Right renal cortex interstitium (tissue), 3 donors: ENCODE measurements around the gene MRPS21. TPM values are rescaled to one million over a fixed set of nuclear protein-coding genes. Genes with fewer than 3 reads are reported as not detected.
"Not testable (repeated sequence)": the region's sequence is repeated elsewhere in the genome, so short reads cannot be mapped to it uniquely, and the experiment has no call there.

Experiments
- DNase-seq, 3 donors: peaks; one replicate each; pipeline ENCODE4 v3.0.0-alpha.2; 2013; ENCODE audit warnings: low read depth in 3 of 3, low spot score in 2 of 3
- polyA plus RNA-seq, 3 donors: library from polyadenylated mRNA; unstranded; fragments of 120-200 nt; gene quantifications; one replicate each; pipeline ENCODE4 v1.2.1, GENCODE V29; 2013; ENCODE audit not compliant: insufficient read length in 3 of 3

The MRPS21 gene
- polyA plus RNA-seq, 3 donors, result 83.6 to 91.3 (median 86.7) TPM

GRCh38 chr1:150281221-150281757 lies 12.4 kb upstream of the MRPS21 start:
- no peak for DNase-seq

DNA sequence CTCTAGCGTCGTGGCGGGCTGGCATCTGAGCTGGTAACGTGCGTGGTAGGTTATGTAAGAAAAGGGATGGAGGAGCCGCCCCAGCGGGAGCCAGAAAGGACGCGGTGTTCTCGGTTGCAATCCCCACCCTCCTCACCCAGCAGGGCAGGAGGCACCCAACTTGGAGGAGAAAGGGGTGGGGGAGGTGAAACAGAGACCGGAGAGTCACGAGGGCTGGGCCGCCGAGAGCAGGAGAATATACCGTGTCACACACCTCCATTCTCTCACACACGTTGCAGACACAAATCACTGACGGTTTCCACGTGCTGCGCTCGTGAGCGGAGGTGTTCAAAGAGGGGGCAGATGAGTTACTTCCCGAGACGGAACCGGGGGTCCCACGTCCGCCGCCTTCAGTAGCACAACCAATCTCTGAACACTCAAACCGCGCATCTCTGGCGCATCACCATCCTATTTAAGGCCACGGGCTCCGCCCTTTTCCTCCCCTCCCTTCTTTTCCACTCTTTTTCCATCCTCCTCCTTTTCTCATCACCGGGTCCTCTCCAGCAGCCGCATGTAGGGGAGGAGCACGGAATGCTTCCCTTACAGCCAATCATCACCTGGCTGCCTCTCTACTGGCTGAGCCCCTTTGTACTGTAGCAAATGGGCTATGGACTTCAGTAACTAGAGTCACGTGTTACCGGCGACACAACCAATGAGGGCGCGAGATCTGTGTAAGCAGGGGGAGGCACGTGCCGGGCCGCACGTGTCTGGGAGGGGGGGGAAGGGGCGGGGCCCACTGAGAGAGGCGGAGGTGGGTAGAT lies 11.7 kb upstream of the MRPS21 start, which contains the start of gene CIART:
Gene CIART, plus strand, starts transcription at position 797 of the 800 bp plus-strand sequence. CDS start 714 bp downstream, outside the sequence.
- DNase-seq, result peak; percentile 85 to 94 (median 89)

GRCh38 chr1:150282558-150282958 lies 11.1 kb upstream of the MRPS21 start:
- no peak for DNase-seq

- DNase-seq, result no peak
These were observed 10.4 kb upstream of the MRPS21 start for GRCh38 chr1:150283260-150283659.

- DNase-seq, result no peak
These were observed 5.3 kb upstream of the MRPS21 start for GRCh38 chr1:150288382-150288781.

DNA sequence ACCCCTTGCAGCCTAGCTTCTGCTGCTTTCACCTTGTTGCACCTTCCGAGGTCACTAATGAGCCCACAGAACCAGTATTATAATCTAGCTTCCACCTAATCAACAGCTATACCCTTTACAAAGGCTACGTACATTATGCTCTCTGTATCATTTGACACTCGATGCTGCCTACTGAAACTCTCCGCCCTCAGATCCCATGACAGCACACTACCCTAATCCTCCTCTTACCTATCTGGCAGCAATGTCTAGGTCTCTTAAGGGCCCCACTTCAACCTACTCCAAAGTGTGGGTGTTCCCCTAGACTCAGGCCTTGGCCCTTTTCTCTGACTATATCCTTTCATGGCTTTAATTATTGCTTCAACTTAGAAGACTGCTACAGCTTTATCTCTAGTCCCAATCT lies 4.8 kb upstream of the MRPS21 start:
- DNase-seq, result no peak

- DNase-seq, result no peak
These were observed 1.8 kb downstream of the MRPS21 start for GRCh38 chr1:150295476-150295875.

DNA sequence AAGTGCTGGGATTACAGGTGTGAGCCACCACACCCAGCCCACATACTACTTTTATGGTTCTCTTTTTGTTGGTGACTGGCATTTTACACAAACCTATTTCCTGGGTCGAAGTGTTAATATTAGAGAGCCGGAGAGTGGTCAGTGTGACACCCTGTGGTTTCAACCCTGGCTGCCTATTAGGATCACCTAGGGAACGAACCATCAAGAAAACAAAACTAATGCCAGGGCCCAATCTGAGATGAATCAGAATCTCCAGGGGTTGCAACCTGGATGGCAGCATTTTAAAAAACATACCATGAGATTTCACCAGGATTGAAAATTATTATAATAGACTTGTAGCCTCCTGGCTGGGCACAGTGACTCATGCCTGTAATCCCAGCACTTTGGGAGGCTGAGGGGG lies 6.1 kb downstream of the MRPS21 start:
- DNase-seq, result no peak

DNA sequence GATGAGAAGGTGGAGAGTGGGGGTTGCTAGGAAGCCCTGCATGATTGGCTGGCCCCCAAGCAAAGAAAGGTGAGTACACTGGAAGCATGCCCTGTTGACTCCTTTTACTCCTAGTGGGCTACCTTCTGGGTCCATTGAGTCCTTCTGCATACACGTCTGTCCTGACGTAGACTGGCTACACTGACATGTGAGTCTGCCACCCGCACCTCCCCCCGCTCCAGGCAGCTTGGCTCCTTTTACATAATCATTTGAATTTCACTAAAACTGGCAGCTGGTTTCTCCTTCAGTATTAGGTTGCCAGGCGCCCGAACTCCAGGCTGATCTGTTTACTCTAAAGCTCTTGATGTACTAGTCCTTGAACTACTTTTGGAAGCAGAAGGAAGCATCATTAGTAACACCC lies 8.7 kb downstream of the MRPS21 start:
- no peak for DNase-seq

- no peak for DNase-seq
These were observed 9.2 kb downstream of the MRPS21 start for GRCh38 chr1:150302902-150303301.

- DNase-seq, result not testable (repeated sequence)
These were observed 14.9 kb downstream of the MRPS21 start for GRCh38 chr1:150308585-150308984.

DNA sequence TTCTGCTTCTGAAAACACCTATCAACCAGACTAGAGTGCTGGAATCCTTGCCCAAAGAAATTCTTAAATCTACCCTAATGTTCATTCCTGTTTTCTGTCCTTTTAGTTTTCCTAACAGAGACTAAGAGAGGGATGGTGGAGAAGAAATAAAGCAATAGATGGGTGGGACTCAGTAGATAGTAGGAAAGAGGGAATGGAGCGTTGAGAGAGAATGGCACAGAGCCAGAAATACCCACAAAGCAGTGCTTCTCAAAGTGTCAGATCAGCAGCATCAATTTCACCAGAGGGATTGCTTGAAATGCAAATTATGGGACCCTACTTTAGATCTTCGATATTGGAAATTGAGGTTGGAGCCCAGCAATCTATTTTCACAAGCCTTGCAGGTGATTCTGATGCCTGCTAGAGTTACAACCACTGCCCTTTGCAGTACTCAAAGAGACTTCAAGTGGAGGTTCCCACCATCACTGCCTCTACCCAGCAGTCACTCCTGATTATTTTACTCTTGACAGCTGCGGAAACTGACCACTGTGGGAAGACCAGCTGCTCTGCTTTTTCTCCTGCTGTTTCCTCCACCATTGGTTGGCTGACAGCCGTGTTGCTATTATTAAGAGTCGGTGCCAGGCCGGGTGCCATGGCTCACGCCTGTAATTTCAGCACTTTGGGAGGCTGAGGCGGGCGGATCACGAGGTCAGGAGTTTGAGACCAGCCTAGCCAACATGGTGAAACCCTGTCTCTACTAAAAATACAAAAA lies 16.3 kb downstream of the MRPS21 start:
- no peak for DNase-seq

DNA sequence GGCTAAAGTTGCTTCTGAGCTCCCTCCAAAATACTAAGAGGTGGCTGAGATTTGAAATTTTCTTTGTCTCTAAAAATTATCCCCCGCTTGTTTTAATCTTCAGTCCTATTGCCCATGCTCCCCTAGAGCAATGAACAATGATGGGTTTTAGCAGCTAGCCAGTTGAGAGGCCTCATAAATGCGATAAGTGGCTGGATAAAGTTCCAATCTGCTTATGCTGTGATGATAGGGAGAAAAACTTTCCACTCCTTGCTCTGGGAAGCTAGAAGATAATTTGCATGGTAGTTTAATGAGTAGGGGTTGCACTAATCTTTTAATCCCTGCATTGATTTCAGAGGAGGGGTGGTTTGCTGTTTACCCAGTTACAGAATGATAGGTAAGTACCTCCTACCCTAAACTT lies 18.1 kb downstream of the MRPS21 start:
- no peak for DNase-seq

GRCh38 chr1:150314691-150315090 lies 21.0 kb downstream of the MRPS21 start:
- not testable (repeated sequence) for DNase-seq

GRCh38 chr1:150320667-150320978 lies 27.0 kb downstream of the MRPS21 start:
- no peak for DNase-seq

GRCh38 chr1:150321826-150322166 lies 28.1 kb downstream of the MRPS21 start:
- DNase-seq, result no peak

- DNase-seq, result no peak
These were observed 28.6 kb downstream of the MRPS21 start for GRCh38 chr1:150322310-150322709.

- no peak for DNase-seq
These were observed 39.1 kb downstream of the MRPS21 start for GRCh38 chr1:150332651-150333290.

DNA sequence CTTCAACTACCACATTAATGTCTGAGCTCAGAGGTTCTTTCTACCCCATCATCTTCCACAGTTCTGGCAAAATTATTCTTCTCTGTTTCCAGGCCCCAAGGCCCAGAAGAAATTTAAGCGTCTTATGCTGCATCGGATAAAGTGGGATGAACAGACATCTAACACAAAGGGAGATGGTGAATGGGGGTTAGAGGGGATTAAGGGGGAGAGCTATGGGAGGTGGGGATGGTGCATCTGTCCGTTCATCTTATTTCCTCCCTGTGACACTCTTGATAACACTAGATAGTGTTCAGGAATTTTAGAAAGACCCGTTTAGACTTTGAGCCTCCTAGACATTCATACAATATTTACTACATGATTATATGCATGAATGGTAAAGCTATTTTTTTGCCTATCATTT lies 52.7 kb downstream of the MRPS21 start:
- no peak for DNase-seq

GRCh38 chr1:150352866-150353265 lies 59.2 kb downstream of the MRPS21 start:
- DNase-seq, result no peak
